OCI-LY7 (cell line): Measurements from ENCODE around the gene DBI.

Experiments
- CTCF ChIP-seq: fragments of 200-600 bp; sonication (generic); conservative IDR thresholded peaks from 2 replicates; pipeline ENCODE4 v1.5.1; 2014; ENCODE audit warnings: mild to moderate bottlenecking, antibody characterized with exemption, low read length, moderate library complexity, mixed read lengths
- EZH2phosphoT487 ChIP-seq: fragments of 200-600 bp; sonication (generic); IDR thresholded peaks from 2 replicates; pipeline ENCODE4 v1.6.1; 2018; ENCODE audit warnings: low read depth, borderline replicate concordance, mild to moderate bottlenecking, mixed run types, antibody characterized with exemption, low read length, moderate library complexity, mixed read lengths

DNA sequence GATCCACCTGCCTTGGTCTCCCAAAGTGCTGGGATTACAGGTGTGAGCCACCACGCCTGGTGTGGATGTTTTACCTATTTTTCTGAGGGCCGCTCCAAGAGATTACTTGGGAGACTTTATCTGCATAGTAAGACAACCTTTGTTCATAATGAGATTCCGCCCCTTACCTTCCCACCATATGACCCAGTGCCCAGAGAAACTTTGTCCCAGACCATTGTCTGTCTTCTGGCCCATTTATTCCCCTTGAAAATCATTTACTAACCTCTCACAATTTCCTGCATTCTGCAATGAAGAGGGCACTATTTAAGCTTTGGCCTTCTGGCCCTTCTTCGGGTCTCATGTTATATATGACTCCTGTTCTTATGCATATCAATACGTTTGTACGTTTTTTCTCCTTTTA, 51.1 kb downstream of the DBI start:
- no peak for TF ChIP-seq CTCF
- TF ChIP-seq EZH2phosphoT487 = no peak
